D341Med (cell line): ENCODE measurements around the gene LAT.
A peak's percentile ranks its signal among the peaks of the same experiment; 100 is the strongest.
"Not testable (repeated sequence)": the region's sequence is repeated elsewhere in the genome, so short reads cannot be mapped to it uniquely, and the experiment has no call there.

Source experiments
- DNase-seq: peaks from one replicate; pipeline ENCODE4 v3.0.0; 2012; ENCODE audit warnings: low spot score

Gene LAT

GRCh38 chr16:28977703-28978662 lies 6.9 kb upstream of the LAT start:
- no peak for DNase-seq

GRCh38 chr16:28980330-28980729 lies 4.5 kb upstream of the LAT start:
- DNase-seq = not testable (repeated sequence)

- DNase-seq = no peak
Observed at GRCh38 chr16:28980929-28981328, 3.9 kb upstream of the LAT start.

GRCh38 chr16:28981517-28981916 lies 3.3 kb upstream of the LAT start:
- peak; percentile 55 for DNase-seq

GRCh38 chr16:28982418-28982817 lies 2.4 kb upstream of the LAT start:
- DNase-seq = no peak

- DNase-seq = no peak
Observed at GRCh38 chr16:28982949-28983348, 1.9 kb upstream of the LAT start.

GRCh38 chr16:28983644-28984043 lies 1.2 kb upstream of the LAT start:
- no peak for DNase-seq

- DNase-seq = no peak
Observed at GRCh38 chr16:28984091-28984490, 761 bp upstream of the LAT start.

- no peak for DNase-seq
Observed at GRCh38 chr16:28985211-28986041, 574 bp downstream of the LAT start.

GRCh38 chr16:28986046-28986445 lies 1.2 kb downstream of the LAT start:
- no peak for DNase-seq

GRCh38 chr16:28986492-28986891 lies 1.6 kb downstream of the LAT start:
- no peak for DNase-seq

GRCh38 chr16:28987170-28987853 lies 2.5 kb downstream of the LAT start:
- no peak for DNase-seq

- no peak for DNase-seq
Observed at GRCh38 chr16:28989363-28989762, 4.5 kb downstream of the LAT start.

- no peak for DNase-seq
Observed at GRCh38 chr16:28990375-28991040, 5.7 kb downstream of the LAT start.

- no peak for DNase-seq
Observed at GRCh38 chr16:28991687-28992086, 6.8 kb downstream of the LAT start.

GRCh38 chr16:28992496-28992895 lies 7.6 kb downstream of the LAT start:
- no peak for DNase-seq

- no peak for DNase-seq
Observed at GRCh38 chr16:28998837-28999236, 14.0 kb downstream of the LAT start.

GRCh38 chr16:28999577-28999976 lies 14.7 kb downstream of the LAT start:
- no peak for DNase-seq

- DNase-seq = no peak
Observed at GRCh38 chr16:29000019-29000418, 15.2 kb downstream of the LAT start.

GRCh38 chr16:29004496-29005139 lies 19.8 kb downstream of the LAT start:
- DNase-seq = not testable (repeated sequence)
